Measurements from ENCODE around the gene DUT. TPM values are rescaled to one million over a fixed set of nuclear protein-coding genes. Genes with fewer than 3 reads are reported as not detected.

The DUT gene
- total RNA-seq, 4 donors from 2014 or later: 67.1 to 235 (median 171) TPM

- no peaks in the 10 kb centered on the region for H3K4me1 ChIP-seq
- TF ChIP-seq, protein P1, sequence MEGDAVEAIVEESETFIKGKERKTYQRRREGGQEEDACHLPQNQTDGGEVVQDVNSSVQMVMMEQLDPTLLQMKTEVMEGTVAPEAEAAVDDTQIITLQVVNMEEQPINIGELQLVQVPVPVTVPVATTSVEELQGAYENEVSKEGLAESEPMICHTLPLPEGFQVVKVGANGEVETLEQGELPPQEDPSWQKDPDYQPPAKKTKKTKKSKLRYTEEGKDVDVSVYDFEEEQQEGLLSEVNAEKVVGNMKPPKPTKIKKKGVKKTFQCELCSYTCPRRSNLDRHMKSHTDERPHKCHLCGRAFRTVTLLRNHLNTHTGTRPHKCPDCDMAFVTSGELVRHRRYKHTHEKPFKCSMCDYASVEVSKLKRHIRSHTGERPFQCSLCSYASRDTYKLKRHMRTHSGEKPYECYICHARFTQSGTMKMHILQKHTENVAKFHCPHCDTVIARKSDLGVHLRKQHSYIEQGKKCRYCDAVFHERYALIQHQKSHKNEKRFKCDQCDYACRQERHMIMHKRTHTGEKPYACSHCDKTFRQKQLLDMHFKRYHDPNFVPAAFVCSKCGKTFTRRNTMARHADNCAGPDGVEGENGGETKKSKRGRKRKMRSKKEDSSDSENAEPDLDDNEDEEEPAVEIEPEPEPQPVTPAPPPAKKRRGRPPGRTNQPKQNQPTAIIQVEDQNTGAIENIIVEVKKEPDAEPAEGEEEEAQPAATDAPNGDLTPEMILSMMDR (IDR thresholded peaks at IDR 0.05): no peak
- no peak for TF ChIP-seq POLR2A (IDR thresholded peaks at IDR 0.05)
- no peaks in the 10 kb centered on the region for H3K36me3 ChIP-seq
- intact Hi-C loops (cut with DNase I; ENCODE audit: low total_unique reads): no loop called here
- H3K9me3 ChIP-seq: no peaks in the 10 kb centered on the region
- no peaks in the 10 kb centered on the region for H3K27me3 ChIP-seq
- H3K4me3 ChIP-seq: no peak overlapping the region
- DNase-seq: no peak
- H3K27ac ChIP-seq: no peak overlapping the region
These were observed 16.2 kb upstream of the DUT start for GRCh38 chr15:48315041-48315440.

DNA sequence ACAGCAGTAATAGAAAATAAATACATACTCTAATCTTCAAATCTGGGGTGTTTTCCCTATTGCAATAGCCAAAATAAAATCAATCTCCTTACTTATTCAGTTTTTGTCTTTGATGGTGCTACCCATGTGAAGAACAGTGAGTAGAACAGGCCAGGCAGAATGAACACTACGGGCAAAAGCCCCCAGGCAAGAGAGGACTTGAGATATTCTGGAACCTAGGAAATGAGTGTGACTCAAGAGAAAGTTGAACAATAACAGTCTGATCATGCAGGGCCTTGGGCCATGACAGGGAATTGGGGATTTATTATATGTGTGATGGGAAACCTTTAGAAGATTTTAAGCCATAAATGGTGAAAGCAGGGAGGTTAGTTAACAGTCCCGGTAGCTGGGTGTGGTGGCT, 14.0 kb upstream of the DUT start:
- DNase-seq: no peak
- no peaks in the 10 kb centered on the region for H3K36me3 ChIP-seq
- H3K27ac ChIP-seq: no peak overlapping the region
- no peaks in the 10 kb centered on the region for H3K9me3 ChIP-seq
- no peaks in the 10 kb centered on the region for H3K4me1 ChIP-seq
- intact Hi-C loops (cut with DNase I; ENCODE audit: low total_unique reads): no loop called here
- H3K27me3 ChIP-seq: no peaks in the 10 kb centered on the region
- no peak for TF ChIP-seq POLR2A (IDR thresholded peaks at IDR 0.05)
- TF ChIP-seq, protein P1 (IDR thresholded peaks at IDR 0.05): no peak
- H3K4me3 ChIP-seq: no peak overlapping the region

- H3K4me3 ChIP-seq: no peak overlapping the region
- H3K27me3 ChIP-seq: no peaks in the 10 kb centered on the region
- DNase-seq: no peak
- no peaks in the 10 kb centered on the region for H3K36me3 ChIP-seq
- no peaks in the 10 kb centered on the region for H3K9me3 ChIP-seq
- H3K27ac ChIP-seq: no peak overlapping the region
- intact Hi-C loops (cut with DNase I; ENCODE audit: low total_unique reads): no loop called here
- no peaks in the 10 kb centered on the region for H3K4me1 ChIP-seq
- TF ChIP-seq, protein P1 (IDR thresholded peaks at IDR 0.05): no peak
- TF ChIP-seq POLR2A (IDR thresholded peaks at IDR 0.05): no peak
These were observed 13.1 kb upstream of the DUT start for GRCh38 chr15:48318131-48318530.

GRCh38 chr15:48323294-48323693, 7.9 kb upstream of the DUT start:
- Histone ChIP-seq H3K9me3 (no peaks in the 10 kb centered on the region), H3K4me1 (no peaks in the 10 kb centered on the region), H3K36me3 (no peaks in the 10 kb centered on the region), H3K27ac (no peak overlapping the region), H3K27me3 (no peaks in the 10 kb centered on the region), H3K4me3 (no peak overlapping the region)
- intact Hi-C loops (cut with DNase I; ENCODE audit: low total_unique reads): no loop called here
- DNase-seq: no peak
- TF ChIP-seq, protein P1 (IDR thresholded peaks at IDR 0.05): no peak
- TF ChIP-seq POLR2A (IDR thresholded peaks at IDR 0.05): no peak

DNA sequence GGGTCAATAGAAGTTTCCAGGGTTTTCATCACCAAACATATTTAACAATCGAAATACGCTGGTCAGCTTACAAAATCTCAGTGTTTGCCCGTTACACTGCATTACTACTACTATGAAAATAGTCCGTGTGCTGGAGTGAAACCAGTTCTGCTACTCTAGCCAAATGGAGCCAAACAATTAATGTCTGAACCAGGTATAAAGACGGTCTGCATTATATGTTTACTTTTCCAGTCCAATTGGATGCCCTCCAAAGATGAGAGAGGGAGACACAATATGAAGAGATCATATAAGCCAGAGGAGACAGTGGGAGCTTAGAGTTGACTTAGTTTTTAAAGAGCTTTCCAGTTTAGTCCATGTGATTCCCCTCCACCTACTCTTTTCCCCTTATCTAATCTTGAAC, 6.3 kb upstream of the DUT start:
- intact Hi-C loops (cut with DNase I; ENCODE audit: low total_unique reads): no loop called here
- TF ChIP-seq, protein P1 (IDR thresholded peaks at IDR 0.05): no peak
- no peak for TF ChIP-seq POLR2A (IDR thresholded peaks at IDR 0.05)
- Histone ChIP-seq H3K4me3 (no peak overlapping the region), H3K4me1 (peaks cover 0 to 2% of the 10 kb centered on the region in 2 donors), H3K27me3 (no peaks in the 10 kb centered on the region), H3K9me3 (no peaks in the 10 kb centered on the region), H3K36me3 (no peaks in the 10 kb centered on the region), H3K27ac (no peak overlapping the region)
- no peak for DNase-seq
